Activated B cell treated with CpG ODN at 0.5 μM for 24 hours (primary cell): ENCODE results near the gene AGAP1. TPM values are rescaled to one million over a fixed set of nuclear protein-coding genes. Genes with fewer than 3 reads are reported as not detected.

Source experiments
- ATAC-seq: fragments of 200-7000 bp; cut with Tn5 transposase; one replicate; pipeline ENCODE4 v1.10.0; 2021; ENCODE audit warnings: low read depth, mild to moderate bottlenecking, moderate library complexity
- CTCF ChIA-PET: fragments of 350-600 bp; sonication (Branson Sonifier 250); formaldehyde crosslinking; loops from one replicate; lab custom pipeline; 2021; ENCODE audit warnings: antibody characterized with exemption; lab: Charles Lee
- POLR2A ChIA-PET: fragments of 350-600 bp; sonication (Branson Sonifier 250); formaldehyde crosslinking; loops from one replicate; lab custom pipeline; 2021; ENCODE audit warnings: antibody characterized with exemption; lab: Charles Lee
- DNase-seq: peaks from one replicate; pipeline ENCODE4 v3.0.0; 2022
- H3K27ac Mint-ChIP-seq: one replicate; pipeline ENCODE4 v1.8.0; 2020; ENCODE audit warnings: mixed read lengths
- H3K27me3 Mint-ChIP-seq: one replicate; pipeline ENCODE4 v1.8.0; 2021; ENCODE audit warnings: mixed read lengths
- H3K36me3 Mint-ChIP-seq: one replicate; pipeline ENCODE4 v1.8.0; 2021; ENCODE audit warnings: low read depth, mixed read lengths
- H3K4me1 Mint-ChIP-seq: one replicate; pipeline ENCODE4 v1.8.0; 2021; ENCODE audit warnings: mixed read lengths
- H3K4me3 Mint-ChIP-seq: one replicate; pipeline ENCODE4 v1.8.0; 2020; ENCODE audit warnings: mild to moderate bottlenecking, mixed read lengths
- H3K9me3 Mint-ChIP-seq: one replicate; pipeline ENCODE4 v1.8.0; 2020; ENCODE audit warnings: mixed read lengths
- intact Hi-C: fragments of 100-400 bp; cut with micrococcal nuclease; formaldehyde crosslinking; loops from one replicate; pipeline ENCODE4 v1.15.1; 2024
- total RNA-seq: library from RNA; stranded (reverse); gene quantifications from 2 replicates; pipeline ENCODE4 v1.2.3, GENCODE V29; 2022
- TF ChIP-seq, protein P1 (sequence below): fragments of 200-600 bp; IDR thresholded peaks from one replicate; pipeline ENCODE4 v1.8.0; 2022; ENCODE audit warnings: antibody characterized with exemption, mild to moderate bottlenecking

AGAP1 gene
- total RNA-seq, 1 donor from 2014 or later = not detected

- DNase-seq = no peak
- no peak overlapping the region for H3K27ac Mint-ChIP-seq
- TF ChIP-seq, protein P1, sequence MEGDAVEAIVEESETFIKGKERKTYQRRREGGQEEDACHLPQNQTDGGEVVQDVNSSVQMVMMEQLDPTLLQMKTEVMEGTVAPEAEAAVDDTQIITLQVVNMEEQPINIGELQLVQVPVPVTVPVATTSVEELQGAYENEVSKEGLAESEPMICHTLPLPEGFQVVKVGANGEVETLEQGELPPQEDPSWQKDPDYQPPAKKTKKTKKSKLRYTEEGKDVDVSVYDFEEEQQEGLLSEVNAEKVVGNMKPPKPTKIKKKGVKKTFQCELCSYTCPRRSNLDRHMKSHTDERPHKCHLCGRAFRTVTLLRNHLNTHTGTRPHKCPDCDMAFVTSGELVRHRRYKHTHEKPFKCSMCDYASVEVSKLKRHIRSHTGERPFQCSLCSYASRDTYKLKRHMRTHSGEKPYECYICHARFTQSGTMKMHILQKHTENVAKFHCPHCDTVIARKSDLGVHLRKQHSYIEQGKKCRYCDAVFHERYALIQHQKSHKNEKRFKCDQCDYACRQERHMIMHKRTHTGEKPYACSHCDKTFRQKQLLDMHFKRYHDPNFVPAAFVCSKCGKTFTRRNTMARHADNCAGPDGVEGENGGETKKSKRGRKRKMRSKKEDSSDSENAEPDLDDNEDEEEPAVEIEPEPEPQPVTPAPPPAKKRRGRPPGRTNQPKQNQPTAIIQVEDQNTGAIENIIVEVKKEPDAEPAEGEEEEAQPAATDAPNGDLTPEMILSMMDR = no peak
- H3K4me3 Mint-ChIP-seq = no peak overlapping the region
- POLR2A ChIA-PET = no interaction called here
- no peak for ATAC-seq
- H3K36me3 Mint-ChIP-seq = no peaks in the 10 kb centered on the region
- CTCF ChIA-PET = no interaction called here
- no peaks in the 10 kb centered on the region for H3K27me3 Mint-ChIP-seq
- intact Hi-C loops = no loop called here
- no peaks in the 10 kb centered on the region for H3K9me3 Mint-ChIP-seq
- H3K4me1 Mint-ChIP-seq = no peaks in the 10 kb centered on the region
These were observed 584.7 kb downstream of the AGAP1 start for GRCh38 chr2:236078297-236079255.

GRCh38 chr2:236080412-236080811 lies 586.6 kb downstream of the AGAP1 start:
- ChIA-PET POLR2A (no interaction called here), CTCF (no interaction called here)
- intact Hi-C loops = no loop called here
- no peaks in the 10 kb centered on the region for H3K9me3 Mint-ChIP-seq
- ATAC-seq = no peak
- TF ChIP-seq, protein P1 = no peak
- DNase-seq = no peak
- no peak overlapping the region for H3K27ac Mint-ChIP-seq
- no peak overlapping the region for H3K4me3 Mint-ChIP-seq
- H3K36me3 Mint-ChIP-seq = no peaks in the 10 kb centered on the region
- H3K4me1 Mint-ChIP-seq = no peaks in the 10 kb centered on the region
- H3K27me3 Mint-ChIP-seq = no peaks in the 10 kb centered on the region

GRCh38 chr2:236081171-236081570 lies 587.3 kb downstream of the AGAP1 start:
- TF ChIP-seq, protein P1 = no peak
- H3K4me1 Mint-ChIP-seq = no peaks in the 10 kb centered on the region
- CTCF ChIA-PET = no interaction called here
- no peak overlapping the region for H3K27ac Mint-ChIP-seq
- POLR2A ChIA-PET = no interaction called here
- intact Hi-C loops = no loop called here
- no peak overlapping the region for H3K4me3 Mint-ChIP-seq
- H3K9me3 Mint-ChIP-seq = no peaks in the 10 kb centered on the region
- ATAC-seq (no peak), DNase-seq (no peak)
- H3K27me3 Mint-ChIP-seq = peaks cover 2% of the 10 kb centered on the region
- H3K36me3 Mint-ChIP-seq = no peaks in the 10 kb centered on the region

GRCh38 chr2:236082061-236082460 lies 588.2 kb downstream of the AGAP1 start:
- H3K27me3 Mint-ChIP-seq = peaks cover 2% of the 10 kb centered on the region
- ATAC-seq (no peak), DNase-seq (no peak)
- CTCF ChIA-PET = no interaction called here
- intact Hi-C loops = no loop called here
- no peaks in the 10 kb centered on the region for H3K4me1 Mint-ChIP-seq
- H3K4me3 Mint-ChIP-seq = no peak overlapping the region
- POLR2A ChIA-PET = no interaction called here
- H3K36me3 Mint-ChIP-seq = no peaks in the 10 kb centered on the region
- H3K27ac Mint-ChIP-seq = no peak overlapping the region
- TF ChIP-seq, protein P1 = no peak
- H3K9me3 Mint-ChIP-seq = no peaks in the 10 kb centered on the region

DNA sequence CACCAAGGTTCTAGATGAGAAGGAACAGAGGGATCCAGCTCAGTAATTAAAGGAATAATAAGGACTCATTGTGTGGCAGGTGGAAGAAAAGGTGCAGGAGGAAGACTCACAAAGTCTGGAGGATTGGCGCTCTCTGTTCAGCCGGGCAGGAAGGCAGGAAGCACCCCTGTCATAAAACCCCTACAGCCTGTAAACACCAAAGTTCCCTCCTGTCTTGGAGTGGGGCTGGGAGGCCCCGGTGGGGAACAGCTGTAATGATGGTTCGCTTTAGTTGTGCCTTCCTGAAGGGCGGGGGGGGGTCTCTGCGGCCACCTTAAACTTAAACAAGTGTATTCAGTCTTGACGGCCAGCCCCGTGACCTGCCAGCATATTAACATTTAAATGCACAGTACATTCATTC lies 590.1 kb downstream of the AGAP1 start:
- H3K27ac Mint-ChIP-seq = no peak overlapping the region
- ATAC-seq (no peak), DNase-seq (no peak)
- H3K4me3 Mint-ChIP-seq = no peak overlapping the region
- TF ChIP-seq, protein P1 = no peak
- intact Hi-C loops = no loop called here
- H3K9me3 Mint-ChIP-seq = no peaks in the 10 kb centered on the region
- CTCF ChIA-PET = no interaction called here
- peaks cover 2% of the 10 kb centered on the region for H3K27me3 Mint-ChIP-seq
- POLR2A ChIA-PET = no interaction called here
- H3K36me3 Mint-ChIP-seq = no peaks in the 10 kb centered on the region
- H3K4me1 Mint-ChIP-seq = no peaks in the 10 kb centered on the region
